Upper lobe of right lung (tissue), 1 donor: ENCODE data around the gene PSMB10. TPM values are rescaled to one million over a fixed set of nuclear protein-coding genes. Genes with fewer than 3 reads are reported as not detected.

Source experiments
- ATAC-seq: fragments of 200-7000 bp; cut with Tn5 transposase; one replicate; pipeline ENCODE4 v1.9.1; 2020; ENCODE audit warnings: mild to moderate bottlenecking, moderate library complexity
- DNase-seq: peaks from one replicate; pipeline ENCODE4 v3.0.0-alpha.2; 2020
- H3K27ac ChIP-seq: fragments of 200-600 bp; one replicate; pipeline ENCODE4 v1.8.0; 2022
- H3K27me3 ChIP-seq: fragments of 200-600 bp; one replicate; pipeline ENCODE4 v1.8.0; 2022; ENCODE audit warnings: mild to moderate bottlenecking
- H3K36me3 ChIP-seq: fragments of 200-600 bp; one replicate; pipeline ENCODE4 v1.8.0; 2022
- H3K4me1 ChIP-seq: fragments of 200-600 bp; one replicate; pipeline ENCODE4 v1.8.0; 2022
- H3K4me3 ChIP-seq: fragments of 200-600 bp; one replicate; pipeline ENCODE4 v1.8.0; 2022; ENCODE audit warnings: mild to moderate bottlenecking
- H3K9me3 ChIP-seq: fragments of 200-600 bp; one replicate; pipeline ENCODE4 v1.8.0; 2022
- CTCF ChIP-seq: fragments of 200-600 bp; IDR thresholded peaks from one replicate; pipeline ENCODE4 v1.8.0; 2022; ENCODE audit warnings: antibody characterized with exemption
- intact Hi-C: fragments of 100-400 bp; cut with DNase I; formaldehyde crosslinking; loops from one replicate; pipeline ENCODE4 v1.11.0; 2022
- total RNA-seq: library from RNA; stranded (reverse); fragmentation: NEBNext Ultra II Directional; extraction: Animal tissue kit (Norgen Biotek cat#: 25700); gene quantifications from one replicate; pipeline ENCODE4 v1.2.1, GENCODE V29; 2021
- donor health status: DM: no; HTN: yes; CAD: no; lungs with severe emphysema.

The PSMB10 gene
- total RNA-seq, 1 donor from 2014 or later = 71.6 TPM

- Histone ChIP-seq H3K9me3 (no peaks in the 10 kb centered on the region), H3K27me3 (no peaks in the 10 kb centered on the region), H3K27ac (no peak overlapping the region), H3K4me1 (peaks cover 9% of the 10 kb centered on the region), H3K36me3 (peaks cover 77% of the 10 kb centered on the region), H3K4me3 (no peak overlapping the region)
- DNase-seq = no peak
- intact Hi-C loops = no loop called here
- ATAC-seq = no peak
- no peak for TF ChIP-seq CTCF
These were observed 8.8 kb upstream of the PSMB10 start for GRCh38 chr16:67945392-67945933.

- H3K27me3 ChIP-seq = no peaks in the 10 kb centered on the region
- DNase-seq (no peak), ATAC-seq (no peak)
- peak overlapping the region; percentile 51 for H3K27ac ChIP-seq
- H3K36me3 ChIP-seq = peaks cover 75% of the 10 kb centered on the region
- TF ChIP-seq CTCF = no peak
- no peaks in the 10 kb centered on the region for H3K9me3 ChIP-seq
- intact Hi-C loops = no loop called here
- no peak overlapping the region for H3K4me3 ChIP-seq
- peaks cover 9% of the 10 kb centered on the region for H3K4me1 ChIP-seq
These were observed 8.2 kb upstream of the PSMB10 start for GRCh38 chr16:67944690-67945391.

DNA sequence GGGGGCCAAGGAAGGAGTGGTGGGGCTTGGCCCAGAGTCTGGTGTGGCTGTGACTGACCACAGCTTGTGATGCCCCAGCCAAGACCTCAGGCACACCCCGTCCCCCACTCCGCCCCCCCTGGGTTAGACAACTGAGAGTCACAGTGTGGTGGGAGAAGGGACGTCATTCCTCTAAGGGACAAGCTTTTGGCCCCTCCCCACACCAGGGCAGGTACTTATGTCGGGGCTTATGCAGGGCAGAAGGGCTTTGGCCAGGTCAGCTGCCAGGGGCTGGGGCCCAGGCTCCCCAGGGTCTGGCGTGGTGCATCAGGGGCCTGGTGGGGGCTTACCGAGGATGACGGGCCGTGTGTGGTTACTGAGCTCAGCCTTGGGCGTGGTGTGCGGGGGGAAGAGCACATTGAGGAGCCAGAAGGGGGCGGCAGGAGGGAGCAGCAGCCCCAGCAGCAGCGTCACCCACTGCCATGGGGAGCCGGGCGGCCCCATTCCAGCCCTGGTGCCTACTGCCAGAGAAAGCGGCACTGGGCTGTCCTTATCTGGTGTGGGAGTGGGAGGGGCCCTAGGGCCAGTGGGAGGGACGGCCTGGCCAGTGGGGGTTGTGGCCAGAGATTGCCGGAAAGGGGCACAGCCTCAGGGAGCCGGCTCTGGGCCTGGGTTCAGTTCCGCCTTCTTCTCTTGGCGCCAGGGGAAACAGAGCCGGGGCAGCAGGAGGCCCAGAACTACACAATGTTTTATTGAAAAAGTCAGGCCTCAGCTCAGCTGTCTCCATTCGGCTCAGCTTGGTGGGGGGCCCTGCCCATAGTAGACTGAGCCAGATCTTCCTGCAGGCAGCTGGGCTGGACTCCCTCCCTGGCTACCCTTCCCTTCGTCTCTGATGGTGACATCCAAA is 7.2 kb upstream of the PSMB10 start, which contains the start of gene LCAT:
LCAT (minus strand) TSS at position 502 of the 886 bp plus-strand sequence; CDS start at position 483, 19 bp downstream.
- H3K27me3 ChIP-seq = no peaks in the 10 kb centered on the region
- peak within 1 kb of the TSS; percentile 51 for H3K27ac ChIP-seq
- H3K4me3 ChIP-seq = no peak within 1 kb of the TSS
- TF ChIP-seq CTCF = no peak
- intact Hi-C loops = no loop called here
- no peaks in the 10 kb centered on the region for H3K9me3 ChIP-seq
- ATAC-seq (peak; percentile 15), DNase-seq (no peak)
- H3K4me1 ChIP-seq = peaks cover 9% of the 10 kb centered on the region
- H3K36me3 ChIP-seq = peaks cover 70% of the 10 kb centered on the region

DNA sequence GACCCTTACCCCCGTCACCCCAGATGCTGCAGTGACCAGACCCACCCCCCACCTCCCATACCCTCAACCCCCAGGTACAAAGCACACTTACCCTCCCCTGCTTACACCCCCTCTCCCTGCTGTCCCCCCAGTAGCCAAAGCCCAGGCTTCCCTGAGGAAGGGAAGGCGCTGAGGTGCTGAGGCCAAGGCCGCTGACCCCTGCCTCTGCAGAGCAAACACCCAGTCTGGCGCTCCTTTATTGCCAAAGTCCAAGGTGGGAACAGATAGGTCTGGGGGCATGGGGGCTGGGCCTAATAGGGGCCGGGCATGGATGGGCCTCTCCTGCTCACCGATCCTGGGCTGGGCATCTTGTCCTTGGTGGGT is 6.6 kb upstream of the PSMB10 start:
- H3K36me3 ChIP-seq = peaks cover 64% of the 10 kb centered on the region
- H3K27ac ChIP-seq = no peak overlapping the region
- no peaks in the 10 kb centered on the region for H3K27me3 ChIP-seq
- no peaks in the 10 kb centered on the region for H3K9me3 ChIP-seq
- TF ChIP-seq CTCF = no peak
- ATAC-seq = no peak
- DNase-seq = no peak
- H3K4me3 ChIP-seq = no peak overlapping the region
- intact Hi-C loops = no loop called here
- H3K4me1 ChIP-seq = peaks cover 9% of the 10 kb centered on the region

DNA sequence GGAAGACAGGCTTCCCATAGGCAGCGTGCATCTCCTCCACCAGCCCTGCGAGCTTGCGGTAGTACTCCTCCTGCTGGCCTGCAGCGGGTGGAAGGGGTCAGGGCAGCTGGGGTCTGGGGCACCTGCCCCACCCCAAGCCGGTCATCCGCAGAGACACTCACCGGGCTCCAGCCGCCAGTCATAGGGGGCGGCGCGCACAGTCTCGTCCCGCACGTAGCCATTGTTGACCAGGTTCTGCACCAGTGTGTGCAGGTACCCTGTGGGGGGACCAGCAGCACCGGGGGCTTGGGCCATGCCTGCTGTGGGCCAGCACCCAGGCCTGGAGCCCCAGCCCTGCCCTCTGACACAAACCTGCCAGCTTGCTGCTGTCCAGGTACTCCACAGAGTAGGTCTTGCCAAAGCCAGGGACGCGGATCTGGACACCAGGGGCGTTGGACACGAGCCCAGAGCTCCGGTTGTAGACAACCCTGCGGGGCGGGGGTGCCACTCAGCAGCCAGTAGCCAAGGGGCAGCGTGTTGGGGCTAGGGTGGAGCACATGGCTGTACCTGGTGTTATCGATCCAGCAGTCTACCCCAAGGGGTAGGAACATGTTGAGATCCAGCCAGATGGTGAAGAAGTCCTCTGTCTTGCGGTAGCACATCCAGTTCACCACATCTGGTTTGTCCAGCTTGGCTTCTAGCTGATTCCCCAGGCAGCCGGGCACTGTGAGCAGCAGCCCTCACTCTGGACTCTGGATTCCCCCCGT is 6.0 kb upstream of the PSMB10 start:
- Histone ChIP-seq H3K4me1 (peaks cover 11% of the 10 kb centered on the region), H3K4me3 (no peak overlapping the region), H3K27ac (no peak overlapping the region), H3K36me3 (peaks cover 59% of the 10 kb centered on the region), H3K9me3 (no peaks in the 10 kb centered on the region), H3K27me3 (no peaks in the 10 kb centered on the region)
- TF ChIP-seq CTCF = no peak
- ATAC-seq (no peak), DNase-seq (no peak)
- intact Hi-C loops = no loop called here
